Thoracic aorta (tissue), 2 donors: Measurements from ENCODE around the gene CAMKK2. TPM values are rescaled to one million over a fixed set of nuclear protein-coding genes. Genes with fewer than 3 reads are reported as not detected.

ENCODE experiments used
- ATAC-seq: fragments of 150-250 bp; one replicate; pipeline ENCODE4 v1.8.0; 2017; ENCODE audit warnings: low read depth; ENCODE audit not compliant: insufficient number of reproducible peaks, low FRiP score
- DNase-seq: peaks from one replicate; pipeline ENCODE4 v3.0.0-alpha.2; 2020; ENCODE audit warnings: low spot score
- H3K27ac ChIP-seq, 2 donors: fragments of 200-600 bp; sonication (generic); 1 replicate in 1 of 2; 2 replicates in 1 of 2; pipeline ENCODE4 v1.5.1; 2016; ENCODE audit warnings: mild to moderate bottlenecking in 2 of 2, moderate library complexity in 2 of 2
- H3K27me3 ChIP-seq: fragments of 200-600 bp; sonication (generic); replicated peaks from 2 replicates; pipeline ENCODE4 v1.6.0; 2016; ENCODE audit warnings: mild to moderate bottlenecking; ENCODE audit not compliant: insufficient read depth
- H3K36me3 ChIP-seq: fragments of 200-600 bp; sonication (generic); one replicate; pipeline ENCODE4 v1.5.1; 2016
- H3K4me1 ChIP-seq, 2 donors: fragments of 200-600 bp; sonication (generic); 1 replicate in 1 of 2; 2 replicates in 1 of 2; pipeline versions ENCODE4 v1.5.1 to v1.6.0; 2016; ENCODE audit warnings: low read depth in 2 of 2, mild to moderate bottlenecking in 1 of 2; ENCODE audit not compliant: control insufficient read depth in 1 of 2
- H3K4me3 ChIP-seq: fragments of 200-600 bp; sonication (generic); 2 replicates; pipeline ENCODE4 v1.5.1; 2016; ENCODE audit warnings: mild to moderate bottlenecking
- H3K9me3 ChIP-seq: fragments of 200-600 bp; sonication (generic); 2 replicates; pipeline ENCODE4 v1.5.1; 2016
- total RNA-seq, 2 donors: library from RNA; depleted of rRNA; stranded (reverse); fragments of >200 nt; gene quantifications; one replicate each; pipeline versions ENCODE4 v1.1.0 to v1.2.3, GENCODE V29; 2016
- TF ChIP-seq, protein P1 (sequence below): fragments of 200-600 bp; sonication (generic); IDR thresholded peaks from one replicate; pipeline ENCODE4 v1.5.1; 2019; ENCODE audit warnings: antibody characterized with exemption

The CAMKK2 gene
- total RNA-seq, 2 donors from 2014 or later, result 41.8 to 49.9 TPM

DNA sequence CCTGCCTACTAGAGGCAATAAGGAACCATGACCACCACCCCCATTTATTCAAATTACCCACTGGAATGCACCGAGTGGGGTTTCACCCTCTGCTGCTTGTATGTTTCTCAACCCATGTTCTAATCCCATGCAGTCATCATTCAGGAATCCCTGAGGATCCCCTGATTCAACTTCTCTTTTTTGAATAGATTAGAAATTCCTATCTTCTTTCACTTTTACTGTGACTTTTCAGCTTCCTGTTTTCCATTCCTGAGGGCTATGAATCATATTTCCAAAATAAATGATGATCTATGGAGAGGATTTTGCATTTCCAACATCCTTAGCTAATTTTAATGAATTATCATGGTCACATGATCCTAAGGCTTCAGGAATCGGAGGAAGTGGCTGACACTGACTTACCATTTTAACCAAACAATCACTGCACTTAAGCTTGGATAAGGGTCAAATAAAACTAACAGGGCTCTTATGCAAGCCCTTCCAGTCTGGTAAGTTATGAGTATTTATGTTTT is 105.9 kb downstream of the CAMKK2 start:
- peak; percentile 69 for ATAC-seq
- TF ChIP-seq, protein P1, sequence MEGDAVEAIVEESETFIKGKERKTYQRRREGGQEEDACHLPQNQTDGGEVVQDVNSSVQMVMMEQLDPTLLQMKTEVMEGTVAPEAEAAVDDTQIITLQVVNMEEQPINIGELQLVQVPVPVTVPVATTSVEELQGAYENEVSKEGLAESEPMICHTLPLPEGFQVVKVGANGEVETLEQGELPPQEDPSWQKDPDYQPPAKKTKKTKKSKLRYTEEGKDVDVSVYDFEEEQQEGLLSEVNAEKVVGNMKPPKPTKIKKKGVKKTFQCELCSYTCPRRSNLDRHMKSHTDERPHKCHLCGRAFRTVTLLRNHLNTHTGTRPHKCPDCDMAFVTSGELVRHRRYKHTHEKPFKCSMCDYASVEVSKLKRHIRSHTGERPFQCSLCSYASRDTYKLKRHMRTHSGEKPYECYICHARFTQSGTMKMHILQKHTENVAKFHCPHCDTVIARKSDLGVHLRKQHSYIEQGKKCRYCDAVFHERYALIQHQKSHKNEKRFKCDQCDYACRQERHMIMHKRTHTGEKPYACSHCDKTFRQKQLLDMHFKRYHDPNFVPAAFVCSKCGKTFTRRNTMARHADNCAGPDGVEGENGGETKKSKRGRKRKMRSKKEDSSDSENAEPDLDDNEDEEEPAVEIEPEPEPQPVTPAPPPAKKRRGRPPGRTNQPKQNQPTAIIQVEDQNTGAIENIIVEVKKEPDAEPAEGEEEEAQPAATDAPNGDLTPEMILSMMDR, result no peak

DNA sequence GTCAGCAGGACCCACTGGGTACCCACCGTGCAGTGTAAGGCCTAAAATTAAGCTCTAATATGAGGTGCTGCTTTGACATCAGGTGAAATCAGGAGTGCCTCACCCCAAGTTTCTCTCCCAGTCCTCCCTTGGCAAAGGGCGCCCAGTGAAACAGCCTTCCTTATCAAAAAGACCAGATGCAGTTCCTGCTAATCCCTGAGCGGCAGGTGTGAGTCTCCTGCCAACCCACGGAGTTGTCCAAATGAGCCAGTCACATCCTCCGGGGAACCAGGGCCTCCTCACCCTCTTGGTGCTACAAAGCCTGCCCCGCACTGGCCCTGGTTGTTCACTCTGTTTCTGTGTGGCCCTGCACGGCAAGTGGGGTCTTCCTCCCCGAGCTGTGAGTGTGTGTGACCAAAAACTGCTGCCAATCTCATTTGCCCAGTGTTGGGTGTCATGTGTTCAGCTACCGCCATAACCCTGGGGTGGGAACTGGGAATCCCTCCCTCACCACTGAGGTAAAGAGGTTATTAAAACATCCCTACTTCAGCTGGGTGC is 106.8 kb downstream of the CAMKK2 start:
- Histone ChIP-seq H3K27me3 (no peaks in the 10 kb centered on the region), H3K4me1 (peaks cover 3 to 4% of the 10 kb centered on the region in 2 donors), H3K9me3 (no peaks in the 10 kb centered on the region), H3K4me3 (no peak overlapping the region), H3K36me3 (no peaks in the 10 kb centered on the region), H3K27ac (no peak overlapping the region)
- TF ChIP-seq, protein P1, result no peak
- no peak for ATAC-seq
- DNase-seq, result no peak

More for the DNA sequence above, 105.9 kb downstream of the CAMKK2 start:
- no peak overlapping the region for H3K27ac ChIP-seq
- H3K9me3 ChIP-seq, result no peaks in the 10 kb centered on the region
- no peak for DNase-seq
- no peaks in the 10 kb centered on the region for H3K36me3 ChIP-seq
- no peaks in the 10 kb centered on the region for H3K27me3 ChIP-seq
- peaks cover 3 to 4% of the 10 kb centered on the region in 2 donors for H3K4me1 ChIP-seq
- H3K4me3 ChIP-seq, result no peak overlapping the region

DNA sequence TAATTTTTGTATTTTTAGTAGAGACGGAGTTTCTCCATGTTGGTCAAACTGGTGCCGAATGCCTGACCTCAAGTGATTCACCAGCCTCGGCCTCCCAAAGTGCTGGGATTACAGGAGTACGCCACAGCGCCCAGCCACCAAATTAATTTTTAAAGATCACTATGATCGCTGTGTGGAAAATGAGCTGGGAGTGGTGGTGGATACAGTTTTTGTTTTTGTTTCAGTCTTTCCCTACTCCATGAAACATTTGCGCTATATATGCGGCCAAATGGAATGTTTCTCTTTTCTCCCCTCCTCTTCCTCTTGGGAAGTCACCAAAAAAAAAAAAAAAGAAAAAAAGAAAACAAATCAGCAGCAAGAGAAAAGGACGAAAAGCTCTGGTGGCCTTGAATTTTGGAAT is 107.4 kb downstream of the CAMKK2 start:
- ATAC-seq (no peak), DNase-seq (no peak)
- Histone ChIP-seq H3K9me3 (no peaks in the 10 kb centered on the region), H3K4me1 (peaks cover 3 to 4% of the 10 kb centered on the region in 2 donors), H3K4me3 (no peak overlapping the region), H3K27ac (no peak overlapping the region), H3K36me3 (no peaks in the 10 kb centered on the region), H3K27me3 (no peaks in the 10 kb centered on the region)
- TF ChIP-seq, protein P1, result no peak

DNA sequence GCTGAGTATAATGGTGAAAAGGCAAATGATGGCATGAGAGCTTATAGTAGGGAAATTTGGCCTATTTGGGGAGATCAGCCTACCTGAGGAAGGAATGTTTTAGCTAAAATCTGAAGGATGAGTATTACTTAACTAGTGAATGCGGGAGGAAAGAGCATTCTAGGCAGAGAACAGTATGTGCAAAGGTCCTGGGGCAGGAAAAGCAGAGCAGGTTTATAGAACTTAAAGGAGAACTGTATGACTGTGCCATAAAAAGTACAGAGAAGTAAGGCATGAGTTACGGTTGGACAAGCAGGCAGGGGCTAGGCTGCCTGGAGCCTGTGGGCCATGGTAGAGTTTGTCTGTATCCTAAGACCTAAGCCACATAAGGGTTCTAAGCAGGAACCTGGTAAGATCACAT is 108.3 kb downstream of the CAMKK2 start:
- H3K36me3 ChIP-seq, result no peaks in the 10 kb centered on the region
- TF ChIP-seq, protein P1, result no peak
- H3K4me3 ChIP-seq, result no peak overlapping the region
- H3K4me1 ChIP-seq, result peaks cover 3 to 4% of the 10 kb centered on the region in 2 donors
- no peak for DNase-seq
- no peaks in the 10 kb centered on the region for H3K27me3 ChIP-seq
- ATAC-seq, result no peak
- no peaks in the 10 kb centered on the region for H3K9me3 ChIP-seq
- H3K27ac ChIP-seq, result no peak overlapping the region

Other genes starting within 250 kb of the CAMKK2 start
- 1 to 10 TPM; 3.2 to 4.0 TPM for gene P2RX7, start 163.8 kb downstream of the CAMKK2 start, total RNA-seq
- gene P2RX4, start 86.6 kb downstream of the CAMKK2 start, total RNA-seq, result 10 to 100 TPM; 42.3 to 50.4 TPM
- gene ANAPC5, start 55.7 kb upstream of the CAMKK2 start, total RNA-seq, result 100 to 1,000 TPM; 113 to 174 TPM
- 10 to 100 TPM; 55.5 to 55.8 TPM for gene RNF34, start 103.4 kb upstream of the CAMKK2 start, total RNA-seq